GM21723 (cell line): ENCODE results near the gene SPP2.

Source experiments
- ATAC-seq: cut with Tn5 transposase; IDR thresholded peaks from one replicate; pipeline ENCODE4 v1.9.1; 2021; ENCODE audit warnings: mild to moderate bottlenecking, moderate library complexity; ENCODE audit not compliant: unreplicated experiment

Gene SPP2

DNA sequence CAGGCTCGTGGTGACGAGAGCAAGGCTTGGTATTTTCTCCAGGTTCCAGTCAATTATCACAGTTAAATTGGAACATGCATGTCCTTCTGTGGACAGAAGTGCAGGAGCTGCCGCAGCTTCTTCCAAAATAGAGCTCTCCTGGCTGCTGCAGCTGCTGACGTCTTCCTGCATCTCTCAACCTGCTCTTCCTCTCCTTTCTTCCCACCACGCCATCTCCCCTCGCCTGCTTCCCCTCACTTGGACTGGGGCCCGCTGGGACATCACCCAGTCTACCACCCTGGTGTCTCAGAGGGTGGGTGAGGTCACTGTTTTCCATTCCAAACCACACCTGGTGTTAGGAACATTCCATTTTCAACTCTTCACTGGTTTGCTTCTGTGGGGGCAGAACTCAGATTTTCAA is 41.4 kb downstream of the SPP2 start:
- no peak for ATAC-seq

DNA sequence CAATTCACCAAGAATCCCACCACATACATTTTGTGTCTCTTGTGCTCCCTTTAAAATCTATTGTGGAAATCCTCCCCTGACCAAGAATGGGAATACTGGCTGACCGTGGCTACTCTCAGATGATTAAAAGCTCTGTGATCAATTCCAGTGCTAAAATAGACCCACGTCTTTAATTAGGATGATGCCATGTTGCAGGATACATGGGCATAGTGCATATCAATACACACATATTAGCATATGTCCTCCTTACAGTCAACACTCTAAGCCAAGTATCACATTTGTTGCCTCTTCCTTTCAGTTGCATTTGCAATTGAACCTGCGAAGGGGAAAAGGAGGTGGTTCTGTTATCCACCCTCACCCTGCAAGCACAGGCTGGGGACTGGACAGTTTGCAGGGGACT is 41.8 kb downstream of the SPP2 start:
- ATAC-seq: no peak

DNA sequence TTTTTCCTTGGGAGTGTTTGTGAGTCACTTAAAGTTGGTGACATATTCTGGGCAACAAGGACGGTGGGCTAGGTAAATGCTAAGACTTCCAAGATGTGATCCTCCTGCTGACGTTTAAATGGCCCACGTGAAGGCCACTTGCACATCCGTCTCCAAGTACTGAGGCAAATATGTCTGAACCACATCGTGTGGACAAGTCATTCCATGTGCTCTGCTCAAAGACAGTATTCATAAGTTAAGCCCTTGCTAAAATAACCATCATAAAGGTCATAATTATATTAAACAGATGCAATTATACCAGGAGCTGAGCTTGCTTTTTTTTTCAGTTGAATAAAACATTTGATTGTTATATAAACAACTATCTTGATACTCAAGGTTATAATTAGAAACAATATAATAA is 44.8 kb downstream of the SPP2 start:
- no peak for ATAC-seq

DNA sequence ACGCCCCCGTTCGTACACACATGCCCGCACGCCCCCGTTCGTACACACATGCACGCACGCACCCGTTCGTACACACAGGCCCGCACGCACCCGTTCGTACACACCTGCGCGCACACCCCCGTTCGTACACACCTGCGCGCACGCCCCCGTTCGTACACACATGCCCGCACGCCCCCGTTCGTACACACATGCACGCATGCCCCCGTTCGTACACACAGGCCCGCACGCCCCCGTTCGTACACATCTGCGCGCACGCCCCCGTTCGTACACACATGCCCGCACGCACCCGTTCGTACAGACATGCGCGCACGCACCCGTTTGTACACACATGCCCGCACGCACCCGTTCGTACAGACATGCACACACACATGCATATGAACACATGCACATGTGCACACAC is 45.7 kb downstream of the SPP2 start:
- ATAC-seq: no peak

GRCh38 chr2:234098681-234099080 is 48.2 kb downstream of the SPP2 start:
- no peak for ATAC-seq

DNA sequence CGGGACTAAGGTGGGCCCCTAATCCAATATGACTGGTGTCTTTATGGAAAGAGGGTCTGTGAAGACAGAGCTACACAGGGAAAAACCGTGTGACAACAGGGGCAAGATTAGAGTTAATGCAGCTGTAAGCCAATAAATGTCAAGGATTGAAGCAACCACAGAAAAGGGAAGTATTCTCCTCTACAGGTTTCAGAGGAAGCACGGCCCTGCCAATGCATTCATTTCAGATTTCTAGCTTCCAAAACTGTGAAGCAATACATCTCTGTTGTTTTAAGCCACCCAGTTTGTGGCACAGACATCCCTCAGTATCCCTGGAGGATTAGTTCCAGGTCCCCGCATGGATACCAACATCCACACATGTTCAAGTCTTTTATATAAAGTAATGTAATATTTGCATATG is 48.8 kb downstream of the SPP2 start:
- no peak for ATAC-seq

- ATAC-seq: no peak
Observed at GRCh38 chr2:234100686-234101085, 50.2 kb downstream of the SPP2 start.

DNA sequence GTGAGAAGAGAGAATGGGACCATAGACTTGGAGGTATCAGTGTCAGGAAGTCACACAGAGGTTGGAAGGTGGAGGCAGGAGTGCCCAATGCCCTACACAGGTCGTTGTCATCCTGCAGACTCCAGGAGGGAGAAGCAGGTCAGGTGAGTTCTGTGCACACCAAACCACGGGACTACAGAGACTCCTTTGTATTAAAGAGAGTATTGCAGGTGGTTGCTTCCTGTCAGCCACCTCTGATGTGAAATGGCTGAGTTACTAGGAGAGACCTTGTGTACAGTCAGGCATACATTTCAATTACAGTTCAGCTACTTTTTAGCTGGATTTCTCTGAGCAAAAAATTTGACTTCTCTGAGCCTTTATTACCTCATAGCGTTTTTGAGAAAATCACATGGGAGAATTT is 51.6 kb downstream of the SPP2 start:
- ATAC-seq: no peak

- ATAC-seq: no peak
Observed at GRCh38 chr2:234107861-234108260, 57.4 kb downstream of the SPP2 start.

GRCh38 chr2:234109321-234109720 is 58.8 kb downstream of the SPP2 start:
- ATAC-seq: no peak

DNA sequence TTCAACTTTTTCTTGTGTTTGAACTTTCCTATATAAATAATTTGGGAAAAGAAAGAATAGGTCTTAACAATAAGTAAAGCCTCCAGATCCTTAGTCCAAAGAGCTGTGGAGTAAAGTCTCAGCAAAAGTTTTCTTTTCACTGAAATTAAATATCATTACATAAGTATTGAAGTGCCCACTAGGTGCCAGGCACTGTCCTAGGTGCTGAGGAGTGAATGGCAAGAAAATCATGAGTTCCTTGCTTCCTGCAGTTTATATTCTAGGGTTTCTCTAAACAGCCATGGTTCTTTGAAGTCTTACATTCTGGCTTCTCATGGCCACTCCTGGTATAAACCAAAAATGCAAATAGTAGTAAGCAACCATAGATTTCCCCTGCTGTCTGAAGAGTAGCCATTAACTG is 59.7 kb downstream of the SPP2 start:
- no peak for ATAC-seq

DNA sequence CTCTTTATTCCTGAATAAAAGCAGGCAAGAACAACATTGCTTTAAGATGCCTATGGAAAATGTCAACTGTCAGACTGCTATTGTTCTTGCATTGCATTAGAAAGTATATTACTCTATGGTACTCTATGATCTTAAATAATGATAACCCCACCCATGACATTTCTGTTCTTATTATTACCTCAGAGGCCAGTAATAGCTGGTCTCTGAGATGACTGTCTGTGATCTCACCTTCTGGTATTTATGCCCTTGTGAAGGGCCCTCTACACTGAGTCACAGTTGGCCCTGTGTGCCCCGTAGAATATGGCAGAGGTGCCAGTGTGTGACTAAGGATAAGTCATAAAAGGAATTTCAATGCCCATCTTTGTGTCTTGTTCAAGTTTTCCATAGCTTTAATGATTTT is 61.0 kb downstream of the SPP2 start:
- ATAC-seq: no peak

- ATAC-seq: no peak
Observed at GRCh38 chr2:234116010-234116409, 65.5 kb downstream of the SPP2 start.

DNA sequence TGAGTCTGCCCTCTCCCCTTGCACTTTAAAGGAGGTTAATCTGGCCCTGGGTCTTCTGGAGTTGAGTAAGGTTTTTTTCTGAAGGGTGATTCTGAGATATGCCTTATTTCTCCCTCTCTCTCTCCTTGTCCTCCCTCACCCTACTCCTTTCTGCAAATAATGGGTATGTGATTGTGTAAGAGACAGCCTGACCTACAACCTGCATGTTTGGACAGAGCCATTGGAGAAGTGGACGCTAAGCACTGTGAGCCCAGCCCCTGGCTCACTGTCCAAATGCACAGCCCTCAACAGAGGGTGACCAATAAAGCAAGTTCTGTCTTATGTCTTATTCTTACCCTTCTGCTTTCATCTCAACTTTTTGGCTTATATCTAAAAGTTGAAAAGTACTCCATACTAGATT is 71.5 kb downstream of the SPP2 start:
- ATAC-seq: no peak

DNA sequence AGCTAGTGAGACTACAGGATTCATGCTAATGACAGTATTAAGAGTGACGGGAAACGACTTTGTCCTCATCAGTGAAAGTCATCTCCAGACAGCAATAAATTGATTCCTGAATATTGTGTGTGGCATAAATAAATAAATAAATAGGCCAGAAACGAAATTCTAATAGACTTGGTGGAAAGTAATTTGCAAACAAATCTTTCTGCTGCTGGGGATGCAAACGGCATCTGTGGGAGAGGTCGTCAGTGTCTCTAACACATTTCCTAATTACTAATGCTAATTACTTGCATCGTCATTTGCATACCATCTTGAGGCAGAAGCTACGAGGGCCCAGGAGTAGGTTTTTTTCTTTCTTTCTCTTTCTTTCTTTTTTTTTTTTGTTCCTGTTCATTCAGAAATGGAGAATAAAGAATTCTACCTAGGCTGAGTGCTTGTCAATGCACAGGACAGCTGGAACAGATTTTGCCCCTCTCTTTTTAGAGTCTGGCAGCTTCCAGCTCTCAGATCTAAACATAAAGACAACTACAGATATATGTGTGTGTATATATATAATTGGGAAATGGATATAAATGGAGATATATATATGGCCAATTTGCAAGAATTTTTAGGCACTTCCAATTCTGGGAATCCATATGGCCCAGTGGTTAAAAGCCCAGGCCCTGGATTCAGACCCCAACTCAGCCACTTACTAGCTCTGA is 75.1 kb downstream of the SPP2 start:
- no peak for ATAC-seq

GRCh38 chr2:234126146-234126470 is 75.6 kb downstream of the SPP2 start:
- no peak for ATAC-seq
